OCI-LY7 (cell line): Measurements from ENCODE around the gene IQSEC1. TPM values are rescaled to one million over a fixed set of nuclear protein-coding genes. Genes with fewer than 3 reads are reported as not detected.

ENCODE experiments used
- BruUV-seq: library from RNA; stranded (reverse); fragments of 400-500 nt; replicated peaks from 2 replicates; lab custom pipeline; 2021; lab: Mats Ljungman, UMichigan
- CTCF ChIA-PET: fragments of 300-600 bp; sonication (Branson Sonifier 250); formaldehyde crosslinking; loops from one replicate; lab custom pipeline; 2022; ENCODE audit warnings: antibody characterized with exemption; ENCODE audit not compliant: unreplicated experiment; lab: Charles Lee
- POLR2A ChIA-PET: fragments of 300-600 bp; sonication (Branson Sonifier 250); formaldehyde crosslinking; loops from one replicate; lab custom pipeline; 2022; ENCODE audit warnings: antibody characterized with exemption; lab: Charles Lee
- DNase-seq: peaks from one replicate; pipeline ENCODE4 v3.0.0-alpha.2; 2015; ENCODE audit warnings: low spot score
- H2AFZ ChIP-seq: fragments of 200-600 bp; sonication (generic), shearing (Covaris generic); 2 replicates; pipeline ENCODE4 v1.6.1; 2014; ENCODE audit warnings: mild to moderate bottlenecking, antibody characterized with exemption, low read length, moderate library complexity
- H3K27ac ChIP-seq: fragments of 200-600 bp; sonication (generic); 2 replicates; pipeline ENCODE4 v1.5.1; 2014; ENCODE audit warnings: mixed run types, low read depth, mild to moderate bottlenecking, moderate library complexity, low read length, inconsistent platforms; ENCODE audit not compliant: poor library complexity, severe bottlenecking
- H3K36me3 ChIP-seq: fragments of 200-600 bp; sonication (generic); 2 replicates; pipeline ENCODE4 v1.6.1; 2014; ENCODE audit warnings: mild to moderate bottlenecking, antibody characterized with exemption, low read length, moderate library complexity, mixed read lengths; ENCODE audit not compliant: insufficient read depth
- H3K4me1 ChIP-seq: fragments of 200-600 bp; sonication (generic); 2 replicates; pipeline ENCODE4 v1.5.1; 2014; ENCODE audit warnings: mild to moderate bottlenecking, low read length; ENCODE audit not compliant: insufficient read depth, poor library complexity, severe bottlenecking
- H3K4me2 ChIP-seq: fragments of 200-600 bp; sonication (generic); 2 replicates; pipeline ENCODE4 v1.6.1; 2014; ENCODE audit warnings: mild to moderate bottlenecking, low read length
- H3K4me3 ChIP-seq: fragments of 200-600 bp; sonication (generic); 2 replicates; pipeline ENCODE4 v1.5.1; 2014; ENCODE audit warnings: mild to moderate bottlenecking, low read depth, low read length; ENCODE audit not compliant: poor library complexity, severe bottlenecking
- H3K79me2 ChIP-seq: fragments of 200-600 bp; sonication (generic); 2 replicates; pipeline ENCODE4 v1.6.1; 2016; ENCODE audit warnings: low read depth, mild to moderate bottlenecking, low read length, moderate library complexity, mixed read lengths; ENCODE audit not compliant: insufficient read depth
- H3K9me2 ChIP-seq: fragments of 200-600 bp; sonication (generic); 2 replicates; pipeline ENCODE4 v1.6.1; 2016; ENCODE audit warnings: mild to moderate bottlenecking, low read length, mixed read lengths; ENCODE audit not compliant: insufficient read depth
- H3K9me3 ChIP-seq: fragments of 200-600 bp; sonication (generic); 2 replicates; pipeline ENCODE4 v1.6.1; 2014; ENCODE audit warnings: mild to moderate bottlenecking, mixed run types, low read length, mixed read lengths
- H4K20me1 ChIP-seq: fragments of 200-600 bp; sonication (generic); 2 replicates; pipeline ENCODE4 v1.6.1; 2014; ENCODE audit warnings: mild to moderate bottlenecking, antibody characterized with exemption, low read length, moderate library complexity, mixed read lengths; ENCODE audit not compliant: insufficient read depth
- CTCF ChIP-seq: fragments of 200-600 bp; sonication (generic); conservative IDR thresholded peaks from 2 replicates; pipeline ENCODE4 v1.5.1; 2014; ENCODE audit warnings: mild to moderate bottlenecking, antibody characterized with exemption, low read length, moderate library complexity, mixed read lengths
- EZH2phosphoT487 ChIP-seq: fragments of 200-600 bp; sonication (generic); IDR thresholded peaks from 2 replicates; pipeline ENCODE4 v1.6.1; 2018; ENCODE audit warnings: low read depth, borderline replicate concordance, mild to moderate bottlenecking, mixed run types, antibody characterized with exemption, low read length, moderate library complexity, mixed read lengths
- intact Hi-C: fragments of 100-400 bp; cut with micrococcal nuclease; formaldehyde crosslinking; loops from one replicate; pipeline ENCODE4 v1.10.0; 2022; ENCODE audit not compliant: unreplicated experiment
- total RNA-seq, 2 experiments: library from RNA; depleted of rRNA in 1 of 2; stranded (reverse); fragments of >200 nt in 1 of 2; shearing (Covaris generic) in 1 of 2; gene quantifications; 2 replicates each; pipeline ENCODE4 v1.2.3, GENCODE V29; 2014 to 2022

The IQSEC1 gene
- total RNA-seq, 2 experiments from 2014 or later: 25.2 to 70.1 TPM

- H3K27ac ChIP-seq: peak overlapping the region; percentile 67
Observed at GRCh38 chr3:13022348-13023234, 50.6 kb downstream of the IQSEC1 start.

GRCh38 chr3:13021141-13022114 is 51.8 kb downstream of the IQSEC1 start:
- BruUV-seq: no TSS peak
- Histone ChIP-seq H3K27ac (peak overlapping the region; percentile 67), H3K9me2 (no peaks in the 10 kb centered on the region), H3K9me3 (no peaks in the 10 kb centered on the region), H4K20me1 (no peaks in the 10 kb centered on the region), H3K79me2 (peaks cover 53% of the 10 kb centered on the region; the same call in 1 of the 2 replicates), H2AFZ (no peak overlapping the region), H3K36me3 (peaks cover 13% of the 10 kb centered on the region), H3K4me3 (peak overlapping the region; percentile 70), H3K4me2 (peak overlapping the region; percentile 93), H3K4me1 (peaks cover 77% of the 10 kb centered on the region)
- ChIA-PET POLR2A (interaction anchor here (0.6 to 2.5 kb wide), 8 partner anchors 9 to 57 kb away, joined by 3 to 11 read pairs (median 4); no protein-coding TSS in a partner anchor), CTCF (interaction anchor here (0.5 to 0.9 kb wide), 7 partner anchors 8 to 96 kb away, joined by 3 to 8 read pairs (median 5); no protein-coding TSS in a partner anchor)
- no peak for TF ChIP-seq EZH2phosphoT487
- no peak for TF ChIP-seq CTCF
- intact Hi-C loops: loop anchor here (10.0 kb wide), 1 partner anchor 1303 kb away; no protein-coding TSS in a partner anchor
- DNase-seq: peak; percentile 80

More at GRCh38 chr3:13022348-13023234, 50.6 kb downstream of the IQSEC1 start:
- intact Hi-C loops: loop anchor here (10.0 kb wide), 1 partner anchor 1302 kb away; no protein-coding TSS in a partner anchor
- Histone ChIP-seq H3K4me1 (peaks cover 65% of the 10 kb centered on the region), H3K79me2 (peaks cover 45% of the 10 kb centered on the region; the same call in 1 of the 2 replicates), H4K20me1 (no peaks in the 10 kb centered on the region), H3K9me3 (no peaks in the 10 kb centered on the region), H3K4me3 (peak overlapping the region; percentile 70), H2AFZ (no peak overlapping the region), H3K36me3 (peaks cover 5% of the 10 kb centered on the region; the same call in 1 of the 2 replicates), H3K4me2 (peak overlapping the region; percentile 93), H3K9me2 (no peaks in the 10 kb centered on the region)
- POLR2A ChIA-PET: interaction anchor here (0.6 to 1.9 kb wide), 4 partner anchors 13 to 56 kb away, joined by 3 to 11 read pairs (median 6); no protein-coding TSS in a partner anchor
- CTCF ChIA-PET: interaction anchor here (0.5 to 0.9 kb wide), 6 partner anchors 9 to 97 kb away, joined by 3 to 6 read pairs (median 4); no protein-coding TSS in a partner anchor
- peak; percentile 75 for DNase-seq
- no TSS peak for BruUV-seq
- no peak for TF ChIP-seq CTCF
- TF ChIP-seq EZH2phosphoT487: no peak
